GM23338 (cell line): ENCODE results near the gene CHD2. TPM values are rescaled to one million over a fixed set of nuclear protein-coding genes. Genes with fewer than 3 reads are reported as not detected.

Experiments
- ATAC-seq: fragments of 200-7000 bp; cut with Tn5 transposase; 3 replicates; pipeline ENCODE4 v1.9.1; 2020
- DNase-seq: peaks from one replicate; pipeline ENCODE4 v3.0.0-alpha.2; 2015; ENCODE audit warnings: low spot score
- H2AFZ ChIP-seq: fragments of 200-600 bp; sonication (generic); 2 replicates; pipeline ENCODE4 v1.8.0; 2016; ENCODE audit warnings: antibody characterized with exemption, mild to moderate bottlenecking, moderate library complexity
- H3F3A ChIP-seq: fragments of 200-600 bp; sonication (generic); replicated peaks from 2 replicates; pipeline ENCODE4 v1.8.0; 2017; ENCODE audit warnings: antibody characterized with exemption, mixed run types, low read depth
- H3K27ac ChIP-seq: fragments of 200-600 bp; sonication (generic); 2 replicates; pipeline ENCODE4 v1.6.1; 2016; ENCODE audit warnings: low read depth
- H3K27me3 ChIP-seq: fragments of 200-600 bp; sonication (generic); 2 replicates; pipeline ENCODE4 v1.8.0; 2016; ENCODE audit warnings: mild to moderate bottlenecking, mixed run types, moderate library complexity; ENCODE audit not compliant: insufficient read depth
- H3K36me3 ChIP-seq: fragments of 200-600 bp; sonication (generic); 2 replicates; pipeline ENCODE4 v1.8.0; 2016; ENCODE audit warnings: mild to moderate bottlenecking; ENCODE audit not compliant: insufficient read depth
- H3K4me1 ChIP-seq: fragments of 200-600 bp; sonication (generic); 2 replicates; pipeline ENCODE4 v1.8.0; 2016; ENCODE audit warnings: mild to moderate bottlenecking, moderate library complexity; ENCODE audit not compliant: insufficient read depth
- H3K4me2 ChIP-seq: fragments of 200-600 bp; sonication (generic); 2 replicates; pipeline ENCODE4 v1.7.1; 2017; ENCODE audit warnings: mixed run types
- H3K4me3 ChIP-seq: fragments of 200-600 bp; sonication (generic); 2 replicates; pipeline ENCODE4 v1.6.1; 2016; ENCODE audit warnings: mixed run types
- H3K79me2 ChIP-seq: fragments of 200-600 bp; sonication (generic); replicated peaks from 2 replicates; pipeline ENCODE4 v1.8.0; 2017; ENCODE audit warnings: mild to moderate bottlenecking; ENCODE audit not compliant: insufficient read depth
- H3K9me2 ChIP-seq: fragments of 200-600 bp; sonication (generic); 2 replicates; pipeline ENCODE4 v1.8.0; 2017; ENCODE audit not compliant: insufficient read depth
- H4K20me1 ChIP-seq: fragments of 200-600 bp; sonication (generic); replicated peaks from 2 replicates; pipeline ENCODE4 v1.8.0; 2017; ENCODE audit warnings: mild to moderate bottlenecking; ENCODE audit not compliant: insufficient read depth
- H3K27ac Mint-ChIP-seq: 2 replicates; pipeline ENCODE4 v1.8.0; 2020; ENCODE audit warnings: inconsistent platforms, mild to moderate bottlenecking, moderate library complexity, mixed read lengths
- H3K27me3 Mint-ChIP-seq: 3 replicates; pipeline ENCODE4 v1.8.0; 2022; ENCODE audit warnings: low read depth, mild to moderate bottlenecking, moderate library complexity, mixed read lengths, inconsistent platforms; ENCODE audit not compliant: insufficient read depth, poor library complexity
- H3K36me3 Mint-ChIP-seq: 3 replicates; pipeline ENCODE4 v1.8.0; 2021; ENCODE audit warnings: low read depth, mild to moderate bottlenecking, inconsistent platforms, moderate library complexity, mixed read lengths
- H3K4me1 Mint-ChIP-seq: 3 replicates; pipeline ENCODE4 v1.8.0; 2020; ENCODE audit warnings: mild to moderate bottlenecking, inconsistent platforms, mixed read lengths
- H3K4me3 Mint-ChIP-seq: 3 replicates; pipeline ENCODE4 v1.8.0; 2021; ENCODE audit warnings: moderate library complexity, mild to moderate bottlenecking, inconsistent platforms, mixed read lengths
- H3K9me3 Mint-ChIP-seq: 3 replicates; pipeline ENCODE4 v1.8.0; 2020; ENCODE audit warnings: moderate library complexity, mild to moderate bottlenecking, inconsistent platforms, mixed read lengths
- CREB1 ChIP-seq: fragments of 250-450 bp; sonication (Bioruptor Pico); IDR thresholded peaks from 2 replicates; pipeline ENCODE4 v1.5.0; 2020; ENCODE audit warnings: low read depth, mild to moderate bottlenecking, moderate library complexity
- EZH2 ChIP-seq: fragments of 200-600 bp; sonication (generic); IDR thresholded peaks from one replicate; pipeline ENCODE4 v1.8.0; 2017; ENCODE audit warnings: antibody characterized with exemption, mild to moderate bottlenecking, low read depth; ENCODE audit not compliant: unreplicated experiment
- EZH2phosphoT487 ChIP-seq: fragments of 200-600 bp; sonication (generic); IDR thresholded peaks from one replicate; pipeline ENCODE4 v1.8.1; 2018; ENCODE audit warnings: antibody characterized with exemption; ENCODE audit not compliant: unreplicated experiment
- JUNB ChIP-seq: IDR thresholded peaks from one replicate; pipeline ENCODE4 v1.6.1; 2016; ENCODE audit warnings: antibody characterized with exemption; ENCODE audit not compliant: unreplicated experiment
- NANOG ChIP-seq: IDR thresholded peaks from 2 replicates; pipeline ENCODE4 v1.6.1; 2016; ENCODE audit warnings: antibody characterized with exemption, borderline replicate concordance
- POLR2AphosphoS5 ChIP-seq: IDR thresholded peaks from 2 replicates; pipeline ENCODE4 v1.6.1; 2016; ENCODE audit warnings: antibody characterized with exemption, low read depth
- STAT1 ChIP-seq: IDR thresholded peaks from one replicate; pipeline ENCODE4 v1.6.1; 2016; ENCODE audit warnings: antibody characterized with exemption; ENCODE audit not compliant: unreplicated experiment
- ZNF114 ChIP-seq: fragments of 250-450 bp; sonication (Bioruptor Pico); IDR thresholded peaks from 2 replicates; pipeline ENCODE4 v1.5.0; 2020; ENCODE audit warnings: mild to moderate bottlenecking, moderate library complexity
- ZNF331 ChIP-seq: fragments of 250-450 bp; sonication (Bioruptor Pico); IDR thresholded peaks from 2 replicates; pipeline ENCODE4 v1.5.0; 2020; ENCODE audit warnings: low read depth, mild to moderate bottlenecking, moderate library complexity
- polyA plus RNA-seq: library from polyadenylated mRNA; unstranded; fragments of >200 nt; fragmentation: Nextera tagmentation; extraction: Ambion mirVana; gene quantifications from 2 replicates; pipeline ENCODE4 v1.2.1, GENCODE V29; 2016
- total RNA-seq: library from RNA; depleted of rRNA; stranded (reverse); fragments of >200 nt; shearing (Covaris generic); gene quantifications from 2 replicates; pipeline ENCODE4 v1.2.3, GENCODE V29; 2014
- TF ChIP-seq, protein P1 (sequence below): IDR thresholded peaks from 2 replicates; pipeline ENCODE4 v1.6.1; 2016; ENCODE audit warnings: antibody characterized with exemption
- TF ChIP-seq, protein P2 (sequence below): IDR thresholded peaks from one replicate; pipeline ENCODE4 v1.6.1; 2018; ENCODE audit warnings: antibody characterized with exemption; ENCODE audit not compliant: unreplicated experiment
- TF ChIP-seq, protein P3 (sequence below): fragments of 250-450 bp; sonication (Bioruptor Pico); IDR thresholded peaks from 2 replicates; pipeline ENCODE4 v1.5.0; 2020; ENCODE audit warnings: mild to moderate bottlenecking, moderate library complexity

CHD2 gene
- total and polyA plus RNA-seq, 2 experiments from 2014 or later = 119 to 130 TPM

DNA sequence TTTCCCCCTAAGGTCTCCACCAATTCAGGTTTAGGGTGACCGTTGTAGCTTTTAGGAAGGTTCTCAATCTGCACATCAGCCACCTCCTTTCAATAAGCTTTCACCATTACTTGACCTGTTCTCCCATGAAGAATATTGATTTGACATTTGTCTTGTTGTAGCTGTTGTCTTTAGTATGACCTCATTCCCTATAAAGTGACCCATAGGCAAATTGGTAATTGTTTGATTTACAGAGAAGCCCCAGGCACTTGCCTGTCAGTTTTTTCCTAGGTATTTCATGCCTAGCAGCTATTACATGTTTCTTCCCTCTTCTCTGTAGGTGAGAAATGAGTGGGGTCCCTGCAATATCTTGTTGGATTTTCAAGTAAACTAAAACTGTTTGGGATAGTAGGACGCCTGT is 36.0 kb downstream of the CHD2 start:
- Mint-ChIP-seq H3K27me3 (peaks cover 3% of the 10 kb centered on the region), H3K4me3 (no peak overlapping the region), H3K4me1 (no peaks in the 10 kb centered on the region), H3K9me3 (no peaks in the 10 kb centered on the region), H3K27ac (peak overlapping the region; percentile 26; the same call in 1 of the 2 replicates), H3K36me3 (peaks cover 84% of the 10 kb centered on the region)
- peaks cover 13% of the 10 kb centered on the region; the same call in 1 of the 2 replicates for H4K20me1 ChIP-seq
- no peak for ATAC-seq
- no peaks in the 10 kb centered on the region for H3K4me1 ChIP-seq
- H3K4me3 ChIP-seq = no peak overlapping the region
- H3K36me3 ChIP-seq = peaks cover 62% of the 10 kb centered on the region
- no peaks in the 10 kb centered on the region for H3K9me2 ChIP-seq
- H3F3A ChIP-seq = 0 out of 2 replicates have a peak, but pooled peaks cover 3% of the 10 kb centered on the region
- no peak overlapping the region for H2AFZ ChIP-seq
- H3K79me2 ChIP-seq = peaks cover 41% of the 10 kb centered on the region; the same call in 1 of the 2 replicates
- H3K27ac ChIP-seq = peak overlapping the region; percentile 23; the same call in 1 of the 2 replicates
- no peak for TF ChIP-seq CREB1
- no peak for TF ChIP-seq EZH2
- no peak for TF ChIP-seq NANOG
- TF ChIP-seq, protein P1, sequence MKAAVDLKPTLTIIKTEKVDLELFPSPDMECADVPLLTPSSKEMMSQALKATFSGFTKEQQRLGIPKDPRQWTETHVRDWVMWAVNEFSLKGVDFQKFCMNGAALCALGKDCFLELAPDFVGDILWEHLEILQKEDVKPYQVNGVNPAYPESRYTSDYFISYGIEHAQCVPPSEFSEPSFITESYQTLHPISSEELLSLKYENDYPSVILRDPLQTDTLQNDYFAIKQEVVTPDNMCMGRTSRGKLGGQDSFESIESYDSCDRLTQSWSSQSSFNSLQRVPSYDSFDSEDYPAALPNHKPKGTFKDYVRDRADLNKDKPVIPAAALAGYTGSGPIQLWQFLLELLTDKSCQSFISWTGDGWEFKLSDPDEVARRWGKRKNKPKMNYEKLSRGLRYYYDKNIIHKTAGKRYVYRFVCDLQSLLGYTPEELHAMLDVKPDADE = no peak
- no peak for TF ChIP-seq EZH2phosphoT487
- TF ChIP-seq POLR2AphosphoS5 = no peak
- no peak for TF ChIP-seq ZNF114 (CRISPR knock-in tag)
- TF ChIP-seq, protein P2, sequence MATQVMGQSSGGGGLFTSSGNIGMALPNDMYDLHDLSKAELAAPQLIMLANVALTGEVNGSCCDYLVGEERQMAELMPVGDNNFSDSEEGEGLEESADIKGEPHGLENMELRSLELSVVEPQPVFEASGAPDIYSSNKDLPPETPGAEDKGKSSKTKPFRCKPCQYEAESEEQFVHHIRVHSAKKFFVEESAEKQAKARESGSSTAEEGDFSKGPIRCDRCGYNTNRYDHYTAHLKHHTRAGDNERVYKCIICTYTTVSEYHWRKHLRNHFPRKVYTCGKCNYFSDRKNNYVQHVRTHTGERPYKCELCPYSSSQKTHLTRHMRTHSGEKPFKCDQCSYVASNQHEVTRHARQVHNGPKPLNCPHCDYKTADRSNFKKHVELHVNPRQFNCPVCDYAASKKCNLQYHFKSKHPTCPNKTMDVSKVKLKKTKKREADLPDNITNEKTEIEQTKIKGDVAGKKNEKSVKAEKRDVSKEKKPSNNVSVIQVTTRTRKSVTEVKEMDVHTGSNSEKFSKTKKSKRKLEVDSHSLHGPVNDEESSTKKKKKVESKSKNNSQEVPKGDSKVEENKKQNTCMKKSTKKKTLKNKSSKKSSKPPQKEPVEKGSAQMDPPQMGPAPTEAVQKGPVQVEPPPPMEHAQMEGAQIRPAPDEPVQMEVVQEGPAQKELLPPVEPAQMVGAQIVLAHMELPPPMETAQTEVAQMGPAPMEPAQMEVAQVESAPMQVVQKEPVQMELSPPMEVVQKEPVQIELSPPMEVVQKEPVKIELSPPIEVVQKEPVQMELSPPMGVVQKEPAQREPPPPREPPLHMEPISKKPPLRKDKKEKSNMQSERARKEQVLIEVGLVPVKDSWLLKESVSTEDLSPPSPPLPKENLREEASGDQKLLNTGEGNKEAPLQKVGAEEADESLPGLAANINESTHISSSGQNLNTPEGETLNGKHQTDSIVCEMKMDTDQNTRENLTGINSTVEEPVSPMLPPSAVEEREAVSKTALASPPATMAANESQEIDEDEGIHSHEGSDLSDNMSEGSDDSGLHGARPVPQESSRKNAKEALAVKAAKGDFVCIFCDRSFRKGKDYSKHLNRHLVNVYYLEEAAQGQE = no peak
- no peak for TF ChIP-seq JUNB
- TF ChIP-seq, protein P3, sequence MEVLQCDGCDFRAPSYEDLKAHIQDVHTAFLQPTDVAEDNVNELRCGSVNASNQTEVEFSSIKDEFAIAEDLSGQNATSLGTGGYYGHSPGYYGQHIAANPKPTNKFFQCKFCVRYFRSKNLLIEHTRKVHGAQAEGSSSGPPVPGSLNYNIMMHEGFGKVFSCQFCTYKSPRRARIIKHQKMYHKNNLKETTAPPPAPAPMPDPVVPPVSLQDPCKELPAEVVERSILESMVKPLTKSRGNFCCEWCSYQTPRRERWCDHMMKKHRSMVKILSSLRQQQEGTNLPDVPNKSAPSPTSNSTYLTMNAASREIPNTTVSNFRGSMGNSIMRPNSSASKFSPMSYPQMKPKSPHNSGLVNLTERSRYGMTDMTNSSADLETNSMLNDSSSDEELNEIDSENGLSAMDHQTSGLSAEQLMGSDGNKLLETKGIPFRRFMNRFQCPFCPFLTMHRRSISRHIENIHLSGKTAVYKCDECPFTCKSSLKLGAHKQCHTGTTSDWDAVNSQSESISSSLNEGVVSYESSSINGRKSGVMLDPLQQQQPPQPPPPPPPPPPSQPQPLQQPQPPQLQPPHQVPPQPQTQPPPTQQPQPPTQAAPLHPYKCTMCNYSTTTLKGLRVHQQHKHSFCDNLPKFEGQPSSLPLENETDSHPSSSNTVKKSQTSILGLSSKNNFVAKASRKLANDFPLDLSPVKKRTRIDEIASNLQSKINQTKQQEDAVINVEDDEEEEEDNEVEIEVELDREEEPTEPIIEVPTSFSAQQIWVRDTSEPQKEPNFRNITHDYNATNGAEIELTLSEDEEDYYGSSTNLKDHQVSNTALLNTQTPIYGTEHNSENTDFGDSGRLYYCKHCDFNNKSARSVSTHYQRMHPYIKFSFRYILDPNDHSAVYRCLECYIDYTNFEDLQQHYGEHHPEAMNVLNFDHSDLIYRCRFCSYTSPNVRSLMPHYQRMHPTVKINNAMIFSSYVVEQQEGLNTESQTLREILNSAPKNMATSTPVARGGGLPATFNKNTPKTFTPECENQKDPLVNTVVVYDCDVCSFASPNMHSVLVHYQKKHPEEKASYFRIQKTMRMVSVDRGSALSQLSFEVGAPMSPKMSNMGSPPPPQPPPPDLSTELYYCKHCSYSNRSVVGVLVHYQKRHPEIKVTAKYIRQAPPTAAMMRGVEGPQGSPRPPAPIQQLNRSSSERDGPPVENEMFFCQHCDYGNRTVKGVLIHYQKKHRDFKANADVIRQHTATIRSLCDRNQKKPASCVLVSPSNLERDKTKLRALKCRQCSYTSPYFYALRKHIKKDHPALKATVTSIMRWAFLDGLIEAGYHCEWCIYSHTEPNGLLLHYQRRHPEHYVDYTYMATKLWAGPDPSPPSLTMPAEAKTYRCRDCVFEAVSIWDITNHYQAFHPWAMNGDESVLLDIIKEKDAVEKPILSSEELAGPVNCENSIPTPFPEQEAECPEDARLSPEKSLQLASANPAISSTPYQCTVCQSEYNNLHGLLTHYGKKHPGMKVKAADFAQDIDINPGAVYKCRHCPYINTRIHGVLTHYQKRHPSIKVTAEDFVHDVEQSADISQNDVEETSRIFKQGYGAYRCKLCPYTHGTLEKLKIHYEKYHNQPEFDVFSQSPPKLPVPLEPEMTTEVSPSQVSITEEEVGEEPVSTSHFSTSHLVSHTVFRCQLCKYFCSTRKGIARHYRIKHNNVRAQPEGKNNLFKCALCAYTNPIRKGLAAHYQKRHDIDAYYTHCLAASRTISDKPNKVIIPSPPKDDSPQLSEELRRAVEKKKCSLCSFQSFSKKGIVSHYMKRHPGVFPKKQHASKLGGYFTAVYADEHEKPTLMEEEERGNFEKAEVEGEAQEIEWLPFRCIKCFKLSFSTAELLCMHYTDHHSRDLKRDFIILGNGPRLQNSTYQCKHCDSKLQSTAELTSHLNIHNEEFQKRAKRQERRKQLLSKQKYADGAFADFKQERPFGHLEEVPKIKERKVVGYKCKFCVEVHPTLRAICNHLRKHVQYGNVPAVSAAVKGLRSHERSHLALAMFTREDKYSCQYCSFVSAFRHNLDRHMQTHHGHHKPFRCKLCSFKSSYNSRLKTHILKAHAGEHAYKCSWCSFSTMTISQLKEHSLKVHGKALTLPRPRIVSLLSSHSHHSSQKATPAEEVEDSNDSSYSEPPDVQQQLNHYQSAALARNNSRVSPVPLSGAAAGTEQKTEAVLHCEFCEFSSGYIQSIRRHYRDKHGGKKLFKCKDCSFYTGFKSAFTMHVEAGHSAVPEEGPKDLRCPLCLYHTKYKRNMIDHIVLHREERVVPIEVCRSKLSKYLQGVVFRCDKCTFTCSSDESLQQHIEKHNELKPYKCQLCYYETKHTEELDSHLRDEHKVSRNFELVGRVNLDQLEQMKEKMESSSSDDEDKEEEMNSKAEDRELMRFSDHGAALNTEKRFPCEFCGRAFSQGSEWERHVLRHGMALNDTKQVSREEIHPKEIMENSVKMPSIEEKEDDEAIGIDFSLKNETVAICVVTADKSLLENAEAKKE (CRISPR knock-in tag) = no peak
- no peak for TF ChIP-seq ZNF331 (CRISPR knock-in tag)
- no peak for TF ChIP-seq STAT1
- DNase-seq = no peak
- no peak overlapping the region for H3K4me2 ChIP-seq
- no peaks in the 10 kb centered on the region for H3K27me3 ChIP-seq
